SH-SY5Y (cell line): ENCODE results near the gene CHSY3.

Source experiments
- GATA2 ChIP-seq: IDR thresholded peaks from 2 replicates; pipeline ENCODE4 v1.6.1; 2011; ENCODE audit warnings: mild to moderate bottlenecking, low read depth, low read length
- GATA3 ChIP-seq: IDR thresholded peaks from 2 replicates; pipeline ENCODE4 v1.6.1; 2011; ENCODE audit warnings: low read depth, mild to moderate bottlenecking, low read length, moderate library complexity

DNA sequence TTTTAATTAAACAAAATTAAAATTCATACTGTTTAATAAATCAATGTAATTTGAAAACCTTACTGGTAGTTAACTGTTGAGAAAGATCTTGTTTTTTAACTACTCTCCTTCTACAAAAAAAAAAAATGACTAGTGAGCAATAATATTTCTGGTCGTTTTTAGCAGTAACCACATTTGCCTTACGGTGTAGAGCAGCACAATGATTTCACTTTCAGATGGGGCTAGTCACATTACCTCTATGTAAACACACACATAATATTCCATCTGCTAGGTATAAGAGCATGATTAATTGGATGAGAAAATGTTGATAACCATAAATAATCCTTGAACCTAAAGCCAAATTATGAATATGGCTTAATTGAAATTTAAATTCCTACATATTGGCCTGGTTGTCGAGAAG lies 198.1 kb downstream of the CHSY3 start:
- TF ChIP-seq GATA3 (no peak), GATA2 (no peak)
